Transverse colon (tissue), 4 donors: Measurements from ENCODE around the gene FIGLA.

ENCODE experiments used
- CTCF ChIP-seq, 5 experiments: fragments of 200-600 bp in 3 of 5; fragments of 450-650 bp in 2 of 5; sonication (generic) in 3 of 5; IDR thresholded peaks; 1 replicate in 2 of 5; 2 replicates in 3 of 5; pipeline ENCODE4 v1.5.1; 2016 to 2017; ENCODE audit warnings: antibody characterized with exemption in 5 of 5, inconsistent platforms in 3 of 5, mild to moderate bottlenecking in 2 of 5, moderate library complexity in 1 of 5
- EP300 ChIP-seq: sonication (generic); formaldehyde crosslinking; IDR thresholded peaks from one replicate; pipeline ENCODE4 v1.6.1; 2017; ENCODE audit warnings: antibody characterized with exemption, low read depth
- POLR2A ChIP-seq: fragments of 450-650 bp; IDR thresholded peaks from one replicate; pipeline ENCODE4 v1.6.1; 2016; ENCODE audit warnings: antibody characterized with exemption, mild to moderate bottlenecking, moderate library complexity
- POLR2AphosphoS5 ChIP-seq, 3 donors: sonication (generic); formaldehyde crosslinking; IDR thresholded peaks; one replicate each; pipeline ENCODE4 v1.6.1; 2016; ENCODE audit warnings: antibody characterized with exemption in 3 of 3

GRCh38 chr2:70729647-70730046, 60.8 kb downstream of the FIGLA start:
- TF ChIP-seq POLR2A (no peak), CTCF (IDR thresholded peaks at IDR 0.05) (no peak), EP300 (no peak), POLR2AphosphoS5 (IDR thresholded peaks at IDR 0.05) (no peak)
